Fibroblast of lung (primary cell): ENCODE results near the gene ATG9A.

Source experiments
- EZH2 ChIP-seq: IDR thresholded peaks from 2 replicates; pipeline ENCODE4 v1.5.1; 2012; ENCODE audit warnings: low read length, control low read depth, mild to moderate bottlenecking; ENCODE audit errors: missing control alignments
- TF ChIP-seq, protein P1 (sequence below), 2 donors: IDR thresholded peaks in 1 of 2; conservative IDR thresholded peaks in 1 of 2; 1 replicate in 1 of 2; 2 replicates in 1 of 2; pipeline ENCODE4 v1.5.1; 2011 to 2012; ENCODE audit warnings: low read length in 2 of 2, control low read depth in 1 of 2, inconsistent platforms in 1 of 2, low read depth in 1 of 2, mild to moderate bottlenecking in 1 of 2

DNA sequence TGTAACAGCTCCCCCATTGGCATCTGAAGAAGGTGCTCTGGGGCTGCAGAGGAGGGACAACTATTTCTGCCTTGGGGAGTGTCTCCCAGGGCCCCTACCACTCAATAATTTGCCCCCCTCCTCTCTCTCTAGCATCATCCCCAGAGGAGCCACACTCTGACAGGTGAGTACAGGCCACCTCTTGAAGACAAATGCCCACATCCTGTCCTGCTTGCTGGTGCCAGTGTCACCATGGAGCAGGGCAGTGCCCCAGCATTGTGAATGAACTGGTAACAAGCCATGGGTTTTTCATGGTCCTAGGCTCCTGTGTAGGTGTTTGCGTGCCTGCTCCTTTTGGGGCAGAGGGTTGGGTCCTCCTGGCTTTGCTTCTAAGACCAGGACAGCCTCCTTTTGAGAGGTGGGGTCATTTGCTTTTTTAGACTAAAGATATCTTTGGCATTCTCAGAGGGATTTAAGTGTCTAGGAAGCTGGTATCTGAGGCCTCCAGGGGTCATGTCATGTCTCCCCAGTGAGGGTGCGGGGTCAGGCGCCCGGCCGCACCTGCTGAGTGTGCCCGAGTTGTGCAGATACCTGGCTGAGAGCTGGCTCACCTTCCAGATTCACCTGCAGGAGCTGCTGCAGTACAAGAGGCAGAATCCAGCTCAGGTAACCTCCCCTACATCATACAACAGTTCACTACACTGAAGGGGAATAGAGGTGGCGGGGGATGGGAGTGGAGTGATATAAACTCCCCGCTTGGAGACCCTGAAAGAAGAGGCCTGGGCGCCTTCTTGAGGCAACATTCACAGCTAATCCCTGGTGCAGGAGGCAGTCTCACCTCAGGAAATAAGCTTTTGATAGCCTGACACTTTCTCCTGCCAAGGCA, 49.6 kb downstream of the ATG9A start:
- TF ChIP-seq, protein P1, sequence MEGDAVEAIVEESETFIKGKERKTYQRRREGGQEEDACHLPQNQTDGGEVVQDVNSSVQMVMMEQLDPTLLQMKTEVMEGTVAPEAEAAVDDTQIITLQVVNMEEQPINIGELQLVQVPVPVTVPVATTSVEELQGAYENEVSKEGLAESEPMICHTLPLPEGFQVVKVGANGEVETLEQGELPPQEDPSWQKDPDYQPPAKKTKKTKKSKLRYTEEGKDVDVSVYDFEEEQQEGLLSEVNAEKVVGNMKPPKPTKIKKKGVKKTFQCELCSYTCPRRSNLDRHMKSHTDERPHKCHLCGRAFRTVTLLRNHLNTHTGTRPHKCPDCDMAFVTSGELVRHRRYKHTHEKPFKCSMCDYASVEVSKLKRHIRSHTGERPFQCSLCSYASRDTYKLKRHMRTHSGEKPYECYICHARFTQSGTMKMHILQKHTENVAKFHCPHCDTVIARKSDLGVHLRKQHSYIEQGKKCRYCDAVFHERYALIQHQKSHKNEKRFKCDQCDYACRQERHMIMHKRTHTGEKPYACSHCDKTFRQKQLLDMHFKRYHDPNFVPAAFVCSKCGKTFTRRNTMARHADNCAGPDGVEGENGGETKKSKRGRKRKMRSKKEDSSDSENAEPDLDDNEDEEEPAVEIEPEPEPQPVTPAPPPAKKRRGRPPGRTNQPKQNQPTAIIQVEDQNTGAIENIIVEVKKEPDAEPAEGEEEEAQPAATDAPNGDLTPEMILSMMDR (conservative IDR thresholded peaks at IDR 0.05 in 1 of 2, IDR thresholded peaks at IDR 0.05 in 1 of 2; ENCODE audit: low read depth in 1 of 2, low read length in 2 of 2), result no peak
- no peak for TF ChIP-seq EZH2
